SH-SY5Y (cell line): Measurements from ENCODE around the gene NFIB.

ENCODE experiments used
- GATA2 ChIP-seq: IDR thresholded peaks from 2 replicates; pipeline ENCODE4 v1.6.1; 2011; ENCODE audit warnings: mild to moderate bottlenecking, low read depth, low read length
- GATA3 ChIP-seq: IDR thresholded peaks from 2 replicates; pipeline ENCODE4 v1.6.1; 2011; ENCODE audit warnings: low read depth, mild to moderate bottlenecking, low read length, moderate library complexity

GRCh38 chr9:14213504-14213903, 100.4 kb downstream of the NFIB start:
- TF ChIP-seq GATA3 (no peak), GATA2 (no peak)
